HG03045 (cell line): ENCODE measurements around the gene ZG16B.

Experiments
- ATAC-seq: cut with Tn5 transposase; IDR thresholded peaks from one replicate; pipeline ENCODE4 v1.9.1; 2021; ENCODE audit warnings: mild to moderate bottlenecking, moderate library complexity; ENCODE audit not compliant: unreplicated experiment

Gene ZG16B

DNA sequence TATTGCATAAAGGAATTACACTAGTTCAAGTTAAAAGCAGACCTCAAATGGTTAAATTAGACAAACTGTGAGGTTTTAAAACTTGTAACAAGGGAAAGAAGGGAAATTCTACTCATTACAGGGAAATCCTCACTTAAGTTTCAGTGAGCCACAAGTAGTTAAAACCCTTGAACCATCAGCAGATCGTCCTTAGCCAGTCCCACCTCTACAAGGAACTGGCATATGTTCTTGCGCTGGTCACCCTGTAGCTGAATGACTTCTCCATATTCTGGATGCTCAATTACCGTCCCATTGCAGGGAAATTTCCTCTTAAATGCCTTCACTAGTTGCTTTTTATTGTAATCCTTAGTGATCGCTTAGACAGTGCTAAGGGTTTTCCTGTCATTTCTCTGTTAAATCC is 7.6 kb upstream of the ZG16B start:
- ATAC-seq = no peak

DNA sequence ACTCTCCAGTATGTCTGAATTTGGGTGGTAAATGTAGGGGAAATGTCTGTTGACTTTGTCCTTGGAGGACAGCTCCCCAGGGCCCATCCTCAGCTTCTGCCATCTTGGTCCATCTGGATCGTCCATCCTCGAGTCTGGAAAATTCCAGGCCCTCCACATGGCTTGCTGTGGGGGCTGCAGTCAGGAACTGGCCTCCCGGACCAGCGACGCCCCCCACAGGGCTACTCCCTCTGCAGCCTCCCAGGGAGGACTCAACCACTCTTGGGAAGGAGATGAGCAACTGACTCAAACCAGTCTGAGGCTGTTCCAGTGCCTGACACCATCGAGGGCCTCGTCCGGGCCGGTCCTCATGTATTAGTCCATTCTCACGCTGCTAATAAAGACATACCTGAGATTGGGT is 5.5 kb upstream of the ZG16B start:
- no peak for ATAC-seq

DNA sequence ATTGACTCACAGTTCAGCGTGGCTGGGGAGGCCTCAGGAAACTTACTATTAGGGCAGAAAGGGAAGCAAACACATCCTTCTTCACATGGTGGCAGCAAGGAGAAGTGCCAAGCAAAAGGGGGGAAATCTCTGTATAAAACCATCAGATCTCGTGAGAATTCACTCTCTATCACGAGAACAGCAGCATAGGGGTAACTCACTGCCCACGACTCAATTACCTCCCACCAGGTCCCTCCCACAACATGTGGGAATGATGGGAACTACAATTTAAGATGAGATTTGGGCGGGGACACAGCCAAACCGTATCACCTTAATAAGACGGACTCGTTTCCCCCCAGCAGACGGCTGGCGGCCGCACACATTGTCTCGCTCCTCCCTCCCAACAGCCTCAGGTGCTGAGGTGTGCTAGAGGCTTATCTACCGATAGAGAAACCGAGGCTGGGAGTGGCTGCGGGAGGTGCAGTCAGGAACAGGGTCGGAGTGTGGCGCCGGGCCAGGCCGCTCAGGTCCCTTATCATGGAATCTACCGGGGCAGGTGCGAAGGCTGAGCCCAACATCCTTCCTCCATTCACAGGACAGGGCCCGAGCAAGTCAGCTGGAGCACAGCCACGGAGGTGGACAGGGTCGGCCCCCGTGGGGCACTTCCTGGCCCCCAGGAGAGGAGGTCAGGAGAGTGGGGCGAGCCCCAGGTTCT is 4.9 kb upstream of the ZG16B start:
- ATAC-seq = no peak

DNA sequence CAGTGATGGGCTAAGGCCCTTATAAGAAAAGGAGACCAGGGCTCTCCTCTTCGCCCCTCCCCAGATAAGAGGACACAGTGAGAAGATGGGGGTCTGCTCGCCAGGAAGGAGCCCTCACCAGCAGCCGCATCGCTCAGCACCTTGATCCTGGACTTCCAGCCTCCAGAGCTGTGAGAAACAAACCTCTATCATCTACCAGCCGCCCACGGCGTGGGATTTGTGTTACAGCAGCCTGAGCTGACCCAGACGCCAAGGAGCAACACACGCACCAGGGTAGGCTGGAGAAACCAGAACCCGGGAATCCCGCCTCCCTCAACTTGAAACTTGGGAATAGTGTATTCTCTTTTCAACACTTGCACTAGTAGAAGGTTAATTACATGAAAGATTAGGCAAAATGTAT is 4.2 kb upstream of the ZG16B start:
- ATAC-seq = no peak

DNA sequence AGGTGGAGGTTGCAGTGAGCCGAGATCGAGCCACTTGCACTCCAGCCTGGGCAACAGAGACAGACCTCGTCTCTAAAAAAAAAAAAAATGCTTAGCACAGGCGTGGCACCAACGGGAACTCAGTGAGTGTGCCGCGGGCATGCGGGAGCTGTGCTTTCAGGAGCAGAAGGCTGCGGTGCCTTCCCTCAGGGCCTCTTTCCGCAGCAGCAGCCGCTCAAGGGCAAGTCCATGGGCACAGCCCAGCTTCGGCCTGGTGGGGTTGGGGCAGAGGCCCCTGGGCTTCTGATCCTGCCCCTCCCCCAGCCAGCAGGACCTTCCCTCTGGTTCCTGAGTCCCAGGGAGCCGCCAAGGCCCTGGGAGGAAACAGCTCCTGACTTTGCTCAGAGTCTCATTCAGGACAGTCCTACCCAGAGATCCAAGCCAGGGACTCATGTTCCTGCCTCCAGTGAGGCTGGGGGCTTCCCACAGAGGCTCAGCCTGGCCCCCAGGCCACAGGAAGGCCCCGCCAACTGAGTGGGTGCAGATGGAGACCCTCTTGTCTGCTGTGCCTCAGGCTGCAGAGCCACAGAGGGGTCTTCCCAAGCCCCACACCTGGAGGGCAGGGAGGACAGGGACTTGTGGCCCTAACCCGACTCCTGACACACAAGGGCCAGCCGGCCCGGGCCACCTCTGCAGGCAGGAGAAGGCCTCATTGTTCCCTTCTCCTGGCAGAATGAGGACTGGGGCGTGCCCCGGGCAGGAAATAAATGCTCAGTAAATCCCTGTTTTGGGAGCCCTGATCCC is 3.3 kb upstream of the ZG16B start:
- no peak for ATAC-seq

DNA sequence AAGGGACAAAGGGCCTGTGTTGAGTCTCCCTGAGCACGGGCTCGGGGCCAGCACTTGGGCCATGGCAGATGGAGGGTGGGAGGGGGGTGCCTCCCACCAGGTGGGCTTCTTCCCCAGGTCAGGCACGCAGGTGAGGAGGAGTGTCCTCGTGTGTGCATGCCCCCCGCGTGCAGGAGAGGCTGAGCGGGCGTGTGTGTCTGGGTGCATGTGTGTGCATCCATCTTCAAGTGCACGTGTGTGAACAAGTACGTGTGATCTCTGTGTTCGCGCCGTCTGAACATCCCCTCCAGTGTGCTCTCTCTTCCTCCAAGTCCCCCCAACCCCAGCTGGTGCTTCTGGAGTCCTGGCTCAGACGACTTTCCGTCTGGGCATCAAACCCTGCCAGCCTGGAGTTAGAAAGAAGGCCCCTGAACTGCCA is 2.7 kb upstream of the ZG16B start:
- ATAC-seq = no peak

DNA sequence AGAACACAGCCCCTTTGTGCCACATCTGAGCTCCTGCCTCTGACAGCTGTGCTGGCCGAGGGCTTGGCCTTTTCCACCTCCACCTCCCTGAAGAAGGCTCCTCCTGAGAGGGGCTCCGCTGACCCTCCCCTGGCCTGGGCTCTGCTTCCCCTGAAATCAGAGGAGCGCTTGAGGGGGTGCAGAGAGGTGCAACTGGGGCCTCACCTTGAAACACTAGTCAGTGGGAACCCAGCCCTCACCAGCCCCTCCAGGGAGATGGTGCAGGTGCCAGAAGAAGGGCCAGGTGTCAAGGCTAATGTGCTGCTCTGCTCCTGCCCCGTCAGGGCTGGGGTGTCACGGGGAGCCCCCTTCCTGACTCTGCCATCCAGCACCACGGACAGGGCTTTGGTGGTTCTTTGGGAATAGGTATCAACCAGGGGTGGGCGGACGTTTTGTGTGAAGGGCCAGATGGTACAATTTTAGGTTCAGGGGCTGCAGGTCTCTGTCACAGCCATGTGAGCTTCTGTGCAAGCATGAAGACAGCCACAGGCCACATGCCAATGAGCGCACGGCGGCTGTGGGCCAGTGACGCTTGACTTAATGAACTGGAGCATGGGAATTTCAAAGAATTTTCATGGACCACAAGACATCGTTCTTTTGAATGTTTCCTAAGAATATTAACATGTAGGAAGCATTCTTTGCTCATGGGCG is 2.1 kb upstream of the ZG16B start:
- no peak for ATAC-seq

DNA sequence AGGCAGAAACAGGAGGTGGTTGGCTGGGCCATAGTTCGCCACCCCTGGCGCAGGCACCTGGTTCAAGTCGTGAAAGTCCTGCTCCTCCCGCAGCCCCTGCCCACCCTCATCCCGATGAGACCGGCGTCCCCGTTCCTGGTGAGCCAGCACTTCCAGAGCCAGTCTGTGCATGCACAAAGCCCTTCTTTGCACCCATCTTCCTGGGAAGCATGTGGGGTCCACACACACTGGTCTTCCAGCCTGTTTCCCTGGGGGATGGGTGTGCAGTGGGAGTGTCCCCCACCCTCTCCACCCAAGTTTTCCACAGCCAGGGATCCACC is 1.6 kb upstream of the ZG16B start:
- no peak for ATAC-seq

DNA sequence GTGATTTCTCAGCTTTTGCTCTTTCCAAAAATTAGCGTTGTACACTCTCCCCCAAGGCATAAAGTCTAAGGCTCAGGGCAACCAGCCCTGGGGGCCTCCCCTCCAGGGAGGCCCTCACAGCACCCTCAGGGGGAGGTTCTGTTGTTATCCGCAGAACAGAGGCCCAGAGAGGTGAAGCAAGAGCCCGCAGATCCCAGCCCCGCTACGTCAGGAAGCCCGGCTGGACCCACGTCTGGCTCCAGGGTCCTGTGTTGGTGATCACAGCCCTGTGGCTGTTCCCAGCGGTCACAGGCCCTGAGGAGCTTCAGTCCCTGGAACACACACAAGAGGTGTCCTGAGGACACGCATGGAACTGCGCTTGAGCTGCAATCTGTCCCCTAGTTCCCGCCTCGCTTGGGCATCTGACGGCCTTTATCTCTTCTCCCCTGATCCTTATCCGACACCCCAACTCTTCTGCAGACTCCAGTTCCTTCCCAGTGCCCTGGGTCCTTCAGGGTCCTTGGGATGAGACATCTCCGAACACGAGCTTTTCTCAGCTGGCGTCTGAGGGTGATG is 1.1 kb upstream of the ZG16B start:
- no peak for ATAC-seq

DNA sequence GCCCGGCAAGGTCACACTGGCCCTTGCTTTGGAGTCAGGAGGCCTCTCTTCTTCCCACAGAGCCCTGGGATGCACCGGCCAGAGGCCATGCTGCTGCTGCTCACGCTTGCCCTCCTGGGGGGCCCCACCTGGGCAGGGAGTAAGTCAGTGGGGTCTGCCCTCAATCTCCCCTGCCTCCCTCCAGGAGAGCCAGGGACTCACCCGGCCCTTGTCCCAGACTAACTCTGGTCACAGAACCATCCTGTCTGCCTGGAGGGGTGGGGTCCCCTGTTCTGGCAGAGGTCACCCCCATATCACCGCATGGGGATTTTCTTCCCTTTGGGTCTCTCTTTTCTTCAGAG is 222 bp downstream of the ZG16B start:
- ATAC-seq = no peak

DNA sequence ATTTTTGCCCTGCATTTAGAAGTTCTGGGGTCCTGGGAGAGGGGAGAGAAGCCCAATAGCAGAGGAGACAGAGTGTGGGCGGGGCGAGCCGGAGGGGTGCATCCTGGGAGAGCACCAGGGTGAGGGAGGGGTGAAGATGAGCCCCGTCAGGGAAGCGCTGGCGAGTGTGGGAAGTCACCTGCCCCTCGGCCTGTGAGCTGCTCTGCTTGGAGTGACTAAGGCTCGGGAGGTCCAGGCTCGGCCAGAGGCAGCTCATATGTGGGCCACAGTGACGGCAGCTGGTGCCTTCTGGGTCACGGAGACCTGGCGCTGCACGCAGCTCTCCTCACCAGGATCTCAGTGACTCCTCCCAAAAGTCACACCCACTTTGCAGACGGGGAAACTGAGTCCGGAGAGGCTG is 1.1 kb downstream of the ZG16B start:
- no peak for ATAC-seq

DNA sequence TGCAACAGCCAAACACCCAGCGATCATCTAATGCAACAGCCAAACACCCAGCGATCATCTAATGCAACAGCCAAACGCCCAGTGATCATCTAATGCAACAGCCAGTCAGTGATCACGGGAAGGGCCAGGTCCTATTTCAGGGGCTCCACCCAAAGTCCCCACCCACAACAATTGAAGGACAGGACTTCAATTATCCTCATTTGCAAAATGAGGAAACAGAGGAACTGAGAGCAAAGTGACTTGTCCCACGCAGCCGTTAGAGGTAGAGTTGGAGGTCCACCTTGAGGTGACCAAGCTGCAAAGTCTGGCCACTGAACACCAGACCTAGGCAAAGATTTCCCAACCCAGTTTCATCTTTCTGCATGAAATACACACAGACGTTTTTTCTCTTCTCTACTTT is 3.7 kb downstream of the ZG16B start:
- ATAC-seq = no peak

DNA sequence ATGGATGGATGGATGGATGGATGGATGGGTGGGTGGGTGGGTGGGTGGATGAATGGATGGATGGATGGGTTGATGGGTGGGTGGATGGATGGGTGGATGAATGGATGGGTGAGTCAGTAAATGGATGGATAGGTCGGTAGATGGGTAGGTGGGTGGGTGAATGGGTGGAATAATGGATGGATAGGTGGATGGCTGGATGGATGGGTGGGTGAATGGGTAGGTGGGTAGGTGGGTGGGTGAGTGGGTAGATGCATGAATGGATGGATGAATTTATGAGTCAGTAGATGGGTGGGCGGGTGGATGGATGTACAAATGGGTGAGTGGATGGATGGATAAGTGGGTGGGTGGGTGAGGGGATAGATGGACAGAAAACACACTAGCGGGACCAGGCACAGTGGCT is 4.9 kb downstream of the ZG16B start:
- ATAC-seq = no peak

DNA sequence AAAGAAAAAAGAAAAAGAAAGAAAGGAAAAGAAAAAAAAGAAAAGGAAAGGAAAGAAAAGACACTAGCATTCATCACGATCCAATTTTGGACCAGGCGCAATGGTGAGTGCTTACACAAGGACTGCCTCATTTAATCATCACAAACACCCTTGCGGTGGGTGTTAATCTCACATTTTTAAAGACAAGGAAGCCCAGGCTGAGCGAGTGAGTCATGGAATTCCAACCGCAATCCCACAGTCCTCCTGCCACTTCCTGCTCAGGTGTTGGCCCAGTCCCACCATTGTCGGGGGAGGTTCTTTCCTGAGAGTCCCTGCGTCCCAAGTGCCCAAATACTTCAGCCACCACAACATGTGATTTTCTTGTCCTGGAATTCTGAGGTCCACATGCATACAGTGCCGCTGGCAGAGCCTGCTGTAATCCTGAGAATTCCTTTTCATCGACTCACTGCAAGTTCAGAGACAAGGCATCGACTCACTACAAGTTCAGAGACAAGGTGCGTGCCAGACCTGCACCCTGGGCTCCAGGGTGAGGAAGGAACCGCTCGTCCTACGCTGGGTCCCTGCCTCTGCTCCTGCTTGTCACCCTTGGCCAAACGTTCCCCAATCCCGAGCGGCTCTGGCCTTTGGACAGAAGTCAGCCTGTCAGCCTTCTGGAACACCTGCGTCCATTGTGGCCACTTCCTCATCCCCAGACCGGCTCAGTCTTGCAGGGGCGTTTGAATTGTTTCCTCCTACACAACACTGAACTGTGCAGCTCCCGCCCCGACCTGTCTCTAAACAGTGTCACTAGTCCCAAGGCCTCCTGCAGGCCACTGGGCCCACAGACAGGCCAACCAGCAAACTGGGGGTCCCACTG is 5.8 kb downstream of the ZG16B start:
- no peak for ATAC-seq

DNA sequence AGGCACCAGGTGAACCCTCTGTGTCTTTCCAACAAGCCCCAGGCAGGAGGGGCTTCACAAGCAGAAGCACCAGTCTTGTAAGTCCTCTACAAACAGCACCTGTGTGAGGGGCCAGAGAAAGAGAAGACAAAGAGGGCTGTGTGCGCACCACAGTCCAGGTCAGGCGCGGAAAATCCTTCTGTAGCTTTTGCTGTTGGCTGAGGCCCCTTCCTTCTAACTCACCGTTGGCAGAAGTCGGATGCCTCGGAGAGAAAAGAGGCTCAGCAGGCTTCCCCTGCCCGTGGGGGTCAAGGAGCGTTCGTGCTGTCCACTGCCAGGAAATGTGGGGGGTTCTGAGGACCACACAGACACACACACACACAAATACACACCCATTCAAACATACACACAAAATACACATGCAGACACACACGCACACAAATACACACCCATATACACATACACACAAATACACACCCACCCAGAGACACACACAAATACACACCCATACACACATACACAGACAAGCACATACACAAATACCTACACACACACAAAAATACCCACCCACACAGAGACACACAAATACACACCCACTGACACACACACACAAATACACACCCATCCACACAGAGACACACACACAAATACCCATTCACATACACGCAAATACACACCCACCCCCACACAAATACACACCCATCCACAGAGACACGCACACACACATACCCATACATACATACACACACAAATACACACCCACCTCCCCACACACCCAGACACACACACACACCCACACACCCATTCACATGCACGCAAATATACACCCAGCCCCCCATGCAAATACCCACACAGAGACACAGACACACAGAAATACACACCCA is 6.8 kb downstream of the ZG16B start:
- ATAC-seq = no peak

DNA sequence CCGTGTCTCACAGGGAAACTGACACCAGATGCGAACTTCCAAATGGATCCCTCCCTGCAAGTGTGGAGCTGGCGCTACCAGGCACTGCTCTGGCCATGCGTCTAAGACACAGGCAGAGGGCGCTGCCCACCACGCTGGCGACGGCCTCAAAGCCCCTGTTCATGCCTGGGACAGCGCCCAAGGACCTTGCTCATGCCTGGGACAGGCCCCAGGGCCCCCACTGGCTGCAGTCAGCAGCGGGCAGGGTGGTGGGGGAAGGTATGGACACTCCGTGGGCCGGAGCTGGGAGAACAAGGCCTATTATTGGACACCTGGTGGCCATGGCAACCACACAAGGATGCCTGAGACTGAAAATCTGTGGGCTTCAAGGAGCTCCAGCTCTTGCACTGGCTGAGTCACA is 8.8 kb downstream of the ZG16B start:
- no peak for ATAC-seq

DNA sequence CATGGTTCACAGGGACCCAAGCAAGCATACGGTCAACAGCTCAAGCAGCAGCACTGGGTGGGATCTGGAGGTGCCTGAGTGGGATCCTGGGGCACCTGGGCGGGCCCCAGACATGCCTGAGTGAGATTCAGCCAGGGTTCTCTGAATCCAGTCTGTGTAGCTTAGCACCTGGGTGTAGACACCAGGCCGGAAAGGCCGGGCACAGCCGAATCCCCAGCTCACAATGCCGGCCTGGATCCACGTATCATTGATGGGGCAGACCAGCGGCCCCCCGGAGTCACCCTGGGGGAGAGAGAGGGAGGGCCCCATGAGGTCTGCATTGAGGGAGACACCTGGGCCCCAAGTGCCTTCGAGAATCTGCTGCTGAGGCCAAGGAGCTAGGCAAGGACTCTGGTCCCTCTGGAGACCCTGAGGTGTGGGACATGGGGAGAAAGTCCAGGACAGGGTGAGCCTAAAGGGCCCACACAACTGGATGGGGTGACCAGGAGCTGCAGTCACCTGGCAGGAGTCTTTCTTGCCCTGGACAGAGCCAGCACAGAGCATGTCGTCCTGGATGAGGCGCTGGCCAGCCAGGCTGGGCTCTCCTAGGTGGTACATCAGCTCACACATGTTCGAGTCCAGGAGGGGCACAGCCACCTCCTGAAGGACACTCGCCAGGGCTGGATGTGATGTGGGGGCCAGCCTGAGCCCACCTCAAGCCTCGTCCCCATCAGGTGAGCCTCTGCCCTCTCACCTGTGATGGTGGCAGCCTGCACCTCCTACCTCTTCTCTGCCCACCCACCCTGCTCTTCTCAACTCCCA is 9.7 kb downstream of the ZG16B start:
- no peak for ATAC-seq

DNA sequence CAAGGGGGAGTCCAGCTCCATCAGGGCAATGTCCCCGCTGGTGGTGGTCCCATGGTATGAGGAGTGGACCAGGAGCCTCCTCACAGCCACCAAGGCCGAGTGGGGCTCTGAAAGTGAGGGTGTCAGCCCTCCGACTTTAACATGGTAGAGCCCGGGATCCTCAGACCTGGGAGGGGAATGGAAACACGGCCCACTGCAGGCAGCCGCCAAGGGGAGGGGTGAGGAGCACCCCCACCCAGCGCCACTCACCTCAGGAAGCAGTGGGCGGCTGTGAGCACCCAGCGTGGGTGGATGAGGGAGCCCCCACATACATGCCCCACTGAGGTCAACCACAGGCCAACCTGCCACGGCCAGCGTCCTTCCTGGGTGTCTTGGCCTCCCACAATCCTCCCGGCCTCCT is 10.8 kb downstream of the ZG16B start:
- no peak for ATAC-seq

DNA sequence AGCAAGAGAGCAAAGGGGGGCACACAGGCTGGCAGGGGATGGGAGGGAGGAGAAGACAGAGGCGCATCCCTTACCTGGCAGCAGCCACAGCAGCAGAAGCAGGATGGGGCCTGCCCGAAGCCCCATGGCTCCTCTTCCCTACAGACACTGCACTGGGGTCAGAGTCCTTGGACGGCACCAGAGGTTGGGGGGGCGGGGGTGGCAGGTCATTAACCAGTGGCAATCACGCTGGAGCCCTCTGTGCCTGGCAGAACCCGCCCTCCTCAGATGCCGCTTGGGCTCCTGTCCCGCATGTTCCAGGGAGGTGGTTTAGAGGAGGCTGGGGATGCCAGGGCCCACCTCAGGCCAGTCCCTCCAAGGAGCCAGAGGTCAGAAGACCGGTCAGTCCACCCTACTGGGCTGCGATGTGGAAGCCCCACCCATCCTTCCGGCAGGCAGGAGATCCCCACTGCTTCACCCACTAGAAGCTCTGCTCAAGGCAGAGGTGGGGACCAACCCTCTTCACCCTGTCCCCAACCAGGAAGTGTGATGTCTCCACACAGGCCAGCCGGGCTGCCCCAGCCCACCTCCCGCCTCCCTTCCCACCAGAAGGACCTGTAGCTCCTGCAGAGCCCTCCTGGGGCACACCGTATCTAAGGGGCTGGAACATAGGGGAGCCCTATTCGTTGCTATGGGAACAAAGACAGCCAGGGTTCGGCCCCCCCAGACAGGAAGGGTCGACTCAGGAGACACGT is 11.7 kb downstream of the ZG16B start:
- no peak for ATAC-seq
